NCI-H2196 (cell line): ENCODE measurements around the gene NHEJ1.

Source experiments
- DNase-seq: peaks from one replicate; lab custom pipeline; 2025; ENCODE audit not compliant: unreplicated experiment; lab: John Stamatoyannopoulos, UW

Gene NHEJ1

DNA sequence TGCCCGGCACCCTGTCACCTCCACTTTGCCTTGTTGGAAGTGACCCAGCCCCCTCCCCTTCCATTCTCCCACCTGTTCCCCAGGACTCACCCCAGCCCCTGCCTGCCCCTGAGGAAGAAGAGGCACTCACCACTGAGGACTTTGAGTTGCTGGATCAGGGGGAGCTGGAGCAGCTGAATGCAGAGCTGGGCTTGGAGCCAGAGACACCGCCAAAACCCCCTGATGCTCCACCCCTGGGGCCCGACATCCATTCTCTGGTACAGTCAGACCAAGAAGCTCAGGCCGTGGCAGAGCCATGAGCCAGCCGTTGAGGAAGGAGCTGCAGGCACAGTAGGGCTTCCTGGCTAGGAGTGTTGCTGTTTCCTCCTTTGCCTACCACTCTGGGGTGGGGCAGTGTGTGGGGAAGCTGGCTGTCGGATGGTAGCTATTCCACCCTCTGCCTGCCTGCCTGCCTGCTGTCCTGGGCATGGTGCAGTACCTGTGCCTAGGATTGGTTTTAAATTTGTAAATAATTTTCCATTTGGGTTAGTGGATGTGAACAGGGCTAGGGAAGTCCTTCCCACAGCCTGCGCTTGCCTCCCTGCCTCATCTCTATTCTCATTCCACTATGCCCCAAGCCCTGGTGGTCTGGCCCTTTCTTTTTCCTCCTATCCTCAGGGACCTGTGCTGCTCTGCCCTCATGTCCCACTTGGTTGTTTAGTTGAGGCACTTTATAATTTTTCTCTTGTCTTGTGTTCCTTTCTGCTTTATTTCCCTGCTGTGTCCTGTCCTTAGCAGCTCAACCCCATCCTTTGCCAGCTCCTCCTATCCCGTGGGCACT lies 21.9 kb upstream of the NHEJ1 start:
- no peak for DNase-seq

- no peak for DNase-seq
Measured at GRCh38 chr2:219181531-219181930, 20.9 kb upstream of the NHEJ1 start.

DNA sequence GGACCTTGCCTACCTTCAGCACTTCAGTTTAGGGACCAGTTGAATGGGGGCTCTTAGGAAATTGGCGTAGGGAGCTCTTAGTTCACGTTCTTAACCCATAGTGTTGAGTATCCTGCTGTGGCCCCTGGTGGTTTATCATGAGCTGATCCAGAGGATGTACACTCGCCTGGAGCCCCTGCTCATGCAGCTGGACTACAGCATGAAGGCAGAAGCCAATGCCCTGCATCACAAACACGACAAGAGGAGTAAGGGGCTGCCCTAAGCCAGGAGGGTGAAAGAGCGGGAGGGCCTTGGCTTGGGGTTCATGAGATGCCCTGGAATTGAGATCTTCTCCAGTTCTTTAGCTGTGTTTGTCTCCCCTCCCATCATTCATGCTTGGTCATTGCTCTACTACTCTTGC lies 20.3 kb upstream of the NHEJ1 start:
- no peak for DNase-seq

DNA sequence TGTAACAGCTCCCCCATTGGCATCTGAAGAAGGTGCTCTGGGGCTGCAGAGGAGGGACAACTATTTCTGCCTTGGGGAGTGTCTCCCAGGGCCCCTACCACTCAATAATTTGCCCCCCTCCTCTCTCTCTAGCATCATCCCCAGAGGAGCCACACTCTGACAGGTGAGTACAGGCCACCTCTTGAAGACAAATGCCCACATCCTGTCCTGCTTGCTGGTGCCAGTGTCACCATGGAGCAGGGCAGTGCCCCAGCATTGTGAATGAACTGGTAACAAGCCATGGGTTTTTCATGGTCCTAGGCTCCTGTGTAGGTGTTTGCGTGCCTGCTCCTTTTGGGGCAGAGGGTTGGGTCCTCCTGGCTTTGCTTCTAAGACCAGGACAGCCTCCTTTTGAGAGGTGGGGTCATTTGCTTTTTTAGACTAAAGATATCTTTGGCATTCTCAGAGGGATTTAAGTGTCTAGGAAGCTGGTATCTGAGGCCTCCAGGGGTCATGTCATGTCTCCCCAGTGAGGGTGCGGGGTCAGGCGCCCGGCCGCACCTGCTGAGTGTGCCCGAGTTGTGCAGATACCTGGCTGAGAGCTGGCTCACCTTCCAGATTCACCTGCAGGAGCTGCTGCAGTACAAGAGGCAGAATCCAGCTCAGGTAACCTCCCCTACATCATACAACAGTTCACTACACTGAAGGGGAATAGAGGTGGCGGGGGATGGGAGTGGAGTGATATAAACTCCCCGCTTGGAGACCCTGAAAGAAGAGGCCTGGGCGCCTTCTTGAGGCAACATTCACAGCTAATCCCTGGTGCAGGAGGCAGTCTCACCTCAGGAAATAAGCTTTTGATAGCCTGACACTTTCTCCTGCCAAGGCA lies 19.2 kb upstream of the NHEJ1 start:
- no peak for DNase-seq

DNA sequence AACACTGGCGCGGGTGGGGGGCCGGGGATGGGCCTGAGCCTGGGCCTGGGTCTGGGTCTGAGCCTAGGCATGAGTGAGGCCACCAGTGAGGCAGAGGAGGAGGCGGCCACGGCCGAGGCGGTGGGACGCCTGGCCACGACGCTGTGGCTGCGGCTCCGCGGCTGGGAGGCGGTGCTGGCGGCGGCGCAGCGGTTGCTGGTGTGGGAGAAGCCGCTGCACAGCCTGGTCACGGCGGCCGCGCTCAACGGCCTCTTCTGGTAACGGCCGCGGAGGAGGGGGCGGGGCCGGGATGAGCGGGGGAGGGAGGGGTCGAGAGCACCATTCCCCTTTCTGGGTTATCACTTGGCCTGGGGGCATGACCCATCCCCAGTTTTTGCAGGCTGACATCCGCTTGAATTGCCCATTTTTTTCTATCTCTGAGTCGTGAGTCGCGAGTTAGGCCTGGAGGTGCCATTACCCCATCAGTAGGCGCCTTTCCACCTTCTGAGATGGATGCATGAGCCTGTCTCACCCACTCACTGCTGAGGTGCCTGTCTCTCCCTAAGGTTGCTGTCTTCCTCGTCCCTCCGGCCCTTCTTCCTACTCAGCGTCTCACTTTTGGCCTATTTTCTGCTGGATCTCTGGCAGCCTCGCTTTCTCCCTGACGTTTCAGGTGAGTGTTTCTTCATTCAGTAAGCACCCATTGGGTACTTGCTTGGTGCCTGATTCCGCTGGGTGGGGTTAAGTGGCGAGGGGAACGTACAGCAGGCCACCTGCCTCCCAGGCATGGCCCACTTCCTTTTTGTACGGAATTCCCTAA lies 18.0 kb upstream of the NHEJ1 start:
- peak; percentile 33 for DNase-seq

DNA sequence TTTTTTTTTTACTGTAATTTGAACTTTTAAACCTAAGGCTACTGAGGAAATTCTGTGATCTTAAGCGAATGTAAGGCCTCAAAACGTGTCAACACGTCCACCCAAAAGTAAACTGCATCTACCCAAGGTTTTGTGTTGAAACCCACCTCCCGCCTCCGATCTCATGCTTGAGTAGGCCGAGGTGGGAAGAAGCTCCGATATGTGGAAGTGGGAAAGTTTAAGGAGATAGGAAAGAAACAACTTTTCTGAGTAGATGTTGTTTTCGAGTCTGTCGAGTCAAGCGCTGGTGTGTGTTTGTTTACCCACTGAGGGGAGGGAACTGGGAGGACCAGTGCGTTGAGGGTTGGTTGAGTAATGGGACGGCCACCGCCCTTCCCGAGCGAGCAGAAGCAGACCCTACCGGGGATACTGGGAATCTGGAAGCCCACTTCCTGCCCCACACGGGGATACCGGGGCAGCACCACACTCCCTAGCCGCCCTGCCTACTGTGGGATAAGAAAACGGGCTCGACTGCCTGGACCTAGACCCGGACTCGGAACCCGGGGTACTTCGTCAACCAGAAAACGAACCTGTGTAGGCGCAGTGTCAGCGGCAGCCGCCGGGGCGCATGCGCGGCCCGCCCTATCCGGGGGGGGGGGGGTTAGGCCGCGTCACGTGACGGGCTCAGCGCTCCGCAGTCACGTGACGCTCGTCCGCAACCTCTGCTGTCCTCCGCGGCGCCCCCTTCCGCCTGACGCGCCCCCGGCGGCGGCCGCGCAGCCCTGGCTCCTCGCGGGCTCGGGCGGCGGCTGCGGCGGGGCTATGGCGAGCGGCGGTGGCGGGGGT lies 17.1 kb upstream of the NHEJ1 start, which contains the start of gene RETREG2:
TSS of gene RETREG2 (plus strand) at position 724 of the 825 bp plus-strand sequence. CDS start at position 802, 78 bp downstream.
- DNase-seq = peak; percentile 86

DNA sequence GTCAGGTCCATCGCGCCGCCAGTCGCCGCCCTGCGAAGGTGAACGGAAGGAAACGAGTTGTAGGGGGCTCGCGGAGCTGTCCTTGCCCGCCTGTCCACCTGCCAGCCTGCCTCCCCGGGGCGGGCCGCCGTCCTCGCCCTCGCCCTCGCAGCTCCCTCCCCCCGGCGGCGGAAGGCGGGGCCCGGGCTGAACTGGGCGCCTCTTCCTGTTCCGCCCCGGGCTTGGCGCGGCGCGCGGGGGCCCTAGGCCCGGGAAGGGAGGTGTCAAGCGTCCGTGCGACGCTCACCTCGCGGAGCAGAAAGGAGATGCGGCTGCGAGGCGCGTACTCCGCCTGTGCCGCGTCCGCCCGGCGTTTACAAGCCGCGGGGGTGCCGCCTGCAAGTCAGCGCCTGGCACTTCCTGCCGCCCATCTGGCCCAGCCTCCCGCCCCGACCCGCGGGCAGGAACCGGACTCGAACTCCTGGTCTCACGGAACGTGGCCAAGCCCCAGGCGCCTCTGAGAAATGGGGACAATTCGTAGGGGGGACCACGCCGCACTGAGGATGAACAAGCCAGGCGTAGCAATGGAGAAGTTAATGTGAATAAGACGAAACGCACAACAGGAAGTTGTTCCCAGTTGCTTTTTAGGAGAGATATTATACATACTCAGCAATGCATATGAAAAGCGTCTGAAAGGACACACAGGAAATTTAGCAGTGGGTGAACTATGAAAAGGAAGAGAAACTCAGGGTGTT lies 16.4 kb upstream of the NHEJ1 start, which contains the start of gene CNPPD1:
TSS of gene CNPPD1 (minus strand) at position 108 of the 734 bp plus-strand sequence. CDS start at position 11, 97 bp downstream.
- DNase-seq = peak; percentile 93

- no peak for DNase-seq
Measured at GRCh38 chr2:219175928-219176817, 15.6 kb upstream of the NHEJ1 start.

DNA sequence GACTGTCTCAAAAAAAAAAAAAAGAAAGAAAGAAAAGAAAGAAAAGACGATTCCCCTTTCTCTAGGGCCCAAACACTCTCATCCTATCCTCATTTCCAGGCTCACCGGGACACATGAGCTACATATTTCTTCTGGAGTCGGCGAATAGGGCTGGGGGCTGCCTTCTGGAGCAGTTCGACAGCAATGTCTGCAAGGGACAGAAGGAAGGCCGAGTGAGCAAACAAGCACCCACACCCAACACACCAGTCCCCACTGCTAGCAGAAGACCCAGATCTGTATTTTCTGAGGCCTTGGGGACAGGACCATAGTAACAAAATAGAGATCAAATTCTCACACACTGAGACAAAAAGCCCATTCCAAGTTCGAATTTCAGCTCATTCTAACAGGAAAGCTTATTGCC lies 14.9 kb upstream of the NHEJ1 start:
- no peak for DNase-seq

DNA sequence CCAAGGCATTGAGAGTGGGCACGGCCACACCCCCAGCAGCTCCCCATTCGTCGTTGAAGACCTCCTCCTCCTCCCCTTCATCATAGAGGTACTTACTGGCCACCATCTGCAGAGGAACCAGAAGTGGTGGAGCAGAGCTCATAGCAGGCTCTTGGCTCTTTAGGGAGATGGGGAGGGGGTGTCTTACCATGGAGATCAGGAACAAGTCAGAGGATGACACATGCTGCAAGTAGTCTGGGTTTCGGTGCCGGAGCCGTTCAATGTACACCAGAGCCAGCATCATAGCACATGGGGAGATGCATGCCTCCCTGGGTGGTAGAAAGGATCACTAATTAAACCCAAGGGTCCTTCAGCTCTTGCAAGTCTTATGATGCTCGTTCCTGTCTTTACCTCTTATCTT lies 14.2 kb upstream of the NHEJ1 start:
- no peak for DNase-seq

GRCh38 chr2:219174146-219174545 lies 13.5 kb upstream of the NHEJ1 start:
- DNase-seq = no peak

DNA sequence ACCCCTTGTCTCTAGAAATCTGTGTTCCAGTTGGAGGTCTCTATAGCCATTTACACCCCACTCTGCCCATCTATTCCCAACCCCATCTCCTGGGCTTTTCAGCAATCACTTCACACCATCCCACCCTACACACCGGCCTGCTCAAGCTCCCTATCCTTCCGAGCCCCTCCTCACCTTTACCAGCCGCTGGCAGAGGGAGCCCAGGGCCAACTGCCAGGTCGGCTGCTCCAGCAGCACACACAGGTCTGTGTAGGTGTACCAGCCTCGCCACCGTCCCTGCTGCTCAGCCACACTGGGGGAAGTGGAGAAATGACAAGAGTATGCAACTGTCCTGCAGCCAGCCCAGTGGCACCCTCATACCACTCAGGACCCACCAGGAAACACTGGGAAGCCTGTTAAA lies 12.6 kb upstream of the NHEJ1 start:
- no peak for DNase-seq

DNA sequence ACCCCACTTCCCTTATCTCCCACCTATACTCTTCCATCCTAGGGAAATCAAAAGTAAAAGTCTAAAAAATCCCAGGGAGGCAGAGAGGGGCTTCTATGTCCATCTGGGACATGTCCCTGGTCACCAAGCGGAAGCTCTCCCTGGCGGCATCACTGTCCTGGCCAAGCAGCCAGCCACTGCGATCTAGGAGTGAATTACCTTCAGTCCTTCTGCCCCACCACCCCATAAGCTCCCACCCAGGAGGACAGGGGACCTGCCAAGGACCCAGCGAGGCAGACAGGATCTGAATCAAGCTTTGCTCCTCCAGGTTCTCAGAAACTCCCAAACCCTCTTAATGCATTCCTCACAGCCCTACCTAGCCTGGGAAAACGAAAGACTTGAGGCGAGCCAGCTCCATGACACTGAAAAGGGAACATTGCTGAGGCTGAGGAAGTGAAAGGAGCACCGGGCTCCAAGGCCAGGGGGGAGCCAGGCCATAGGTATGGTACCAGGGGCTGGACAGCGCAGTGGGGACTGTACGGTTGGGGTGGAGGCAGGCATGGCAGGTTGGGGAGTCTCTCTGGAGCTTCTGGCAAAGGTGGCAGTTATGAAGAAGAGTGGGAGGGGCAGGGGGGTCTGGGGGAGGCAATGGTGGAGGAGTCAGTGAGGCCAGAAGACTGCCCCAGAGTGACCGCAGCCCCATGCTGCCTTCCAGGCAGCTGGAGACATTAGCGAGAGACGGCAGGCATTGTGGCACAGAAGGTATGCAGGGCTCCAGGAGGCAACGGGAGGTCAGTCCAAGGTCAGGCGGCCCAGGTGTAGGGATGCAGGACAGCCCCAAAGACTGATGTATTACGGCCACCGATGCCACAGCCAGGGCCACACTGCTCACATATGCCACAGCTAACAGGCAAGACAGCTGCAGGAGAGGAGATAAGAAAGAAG lies 11.9 kb upstream of the NHEJ1 start:
- DNase-seq = no peak

- DNase-seq = peak; percentile 55
Measured at GRCh38 chr2:219171231-219171651, 10.6 kb upstream of the NHEJ1 start.

GRCh38 chr2:219169930-219170654 lies 9.5 kb upstream of the NHEJ1 start, which contains the start of gene SLC23A3:
SLC23A3 (minus strand) TSS chr2:219170029; CDS start chr2:219169984, 45 bp downstream.
- DNase-seq = no peak

GRCh38 chr2:219168932-219169331 lies 8.3 kb upstream of the NHEJ1 start:
- no peak for DNase-seq

- DNase-seq = no peak
Measured at GRCh38 chr2:219168526-219168925, 7.9 kb upstream of the NHEJ1 start.
